Prostate gland (tissue), 2 donors: ENCODE results near the gene MCU. TPM values are rescaled to one million over a fixed set of nuclear protein-coding genes. Genes with fewer than 3 reads are reported as not detected.

Source experiments
- DNase-seq: peaks from one replicate; pipeline ENCODE4 v3.0.0-alpha.2; 2019; ENCODE audit warnings: low spot score
- H3K27ac ChIP-seq, 2 donors: fragments of 200-600 bp; sonication (generic); 2 replicates each; pipeline ENCODE4 v1.5.1; 2017 to 2019
- H3K27me3 ChIP-seq: fragments of 200-600 bp; sonication (generic); replicated peaks from 2 replicates; pipeline ENCODE4 v1.5.1; 2019; ENCODE audit not compliant: insufficient read depth
- H3K36me3 ChIP-seq, 2 donors: fragments of 200-600 bp; sonication (generic); 1 replicate in 1 of 2; 2 replicates in 1 of 2; pipeline versions ENCODE4 v1.5.1 to v1.8.1; 2017 to 2019
- H3K4me1 ChIP-seq: fragments of 200-600 bp; sonication (generic); replicated peaks from 2 replicates; pipeline ENCODE4 v1.5.1; 2019
- H3K4me3 ChIP-seq, 2 donors: fragments of 200-600 bp; sonication (generic); 2 replicates each; pipeline ENCODE4 v1.5.1; 2017 to 2019
- H3K9me3 ChIP-seq: fragments of 200-600 bp; sonication (generic); 2 replicates; pipeline ENCODE4 v1.5.1; 2017
- CTCF ChIP-seq, 4 experiments: fragments of 200-600 bp in 2 of 4; fragments of 450-650 bp in 2 of 4; sonication (generic) in 2 of 4; IDR thresholded peaks; 1 replicate in 3 of 4; 2 replicates in 1 of 4; pipeline ENCODE4 v1.5.1; 2016 to 2019; ENCODE audit warnings: antibody characterized with exemption in 4 of 4, mild to moderate bottlenecking in 2 of 4, moderate library complexity in 2 of 4
- POLR2A ChIP-seq: fragments of 450-650 bp; IDR thresholded peaks from one replicate; pipeline ENCODE4 v1.6.1; 2016; ENCODE audit warnings: antibody characterized with exemption, mild to moderate bottlenecking
- POLR2AphosphoS5 ChIP-seq: sonication (generic); formaldehyde crosslinking; IDR thresholded peaks from one replicate; pipeline ENCODE4 v1.6.1; 2017; ENCODE audit warnings: antibody characterized with exemption
- WGBS: methylation state at CpG from one replicate; pipeline ENCODE4 v1.1.5; 2018; 5-methylcytosine and 5-hydroxymethylcytosine counted together
- intact Hi-C: fragments of 100-400 bp; cut with DNase I; formaldehyde crosslinking; loops from one replicate; pipeline ENCODE4 v1.14.2; 2022
- total RNA-seq, 2 donors: library from RNA; depleted of rRNA; stranded (reverse); fragments of >200 nt; gene quantifications; one replicate each; pipeline ENCODE4 v1.1.0, GENCODE V29; 2016

MCU gene
- total RNA-seq, 2 donors from 2014 or later, result 11.0 to 24.2 TPM

- Histone ChIP-seq H3K27ac (no peak overlapping the region), H3K36me3 (no peaks in the 10 kb centered on the region), H3K9me3 (no peaks in the 10 kb centered on the region), H3K4me1 (no peaks in the 10 kb centered on the region), H3K4me3 (no peak overlapping the region), H3K27me3 (no peaks in the 10 kb centered on the region)
- intact Hi-C loops, result no loop called here
- WGBS, result 86% methylated on average over 2 of the region's 2 CpGs
- no peak for DNase-seq
- TF ChIP-seq POLR2AphosphoS5 (no peak), POLR2A (no peak), CTCF (IDR thresholded peaks at IDR 0.05) (no peak)
Measured at GRCh38 chr10:72821606-72822005, 129.7 kb downstream of the MCU start.

GRCh38 chr10:72822342-72822986 lies 130.5 kb downstream of the MCU start:
- no peaks in the 10 kb centered on the region for H3K36me3 ChIP-seq
- H3K4me1 ChIP-seq, result no peaks in the 10 kb centered on the region
- intact Hi-C loops, result no loop called here
- WGBS, result 100% methylated on average over 4 of the region's 4 CpGs
- no peak for DNase-seq
- H3K9me3 ChIP-seq, result no peaks in the 10 kb centered on the region
- no peak for TF ChIP-seq CTCF (IDR thresholded peaks at IDR 0.05)
- TF ChIP-seq POLR2A, result no peak
- TF ChIP-seq POLR2AphosphoS5, result no peak
- no peak overlapping the region for H3K4me3 ChIP-seq
- no peaks in the 10 kb centered on the region for H3K27me3 ChIP-seq
- no peak overlapping the region for H3K27ac ChIP-seq

GRCh38 chr10:72825163-72825562 lies 133.2 kb downstream of the MCU start:
- intact Hi-C loops, result no loop called here
- Histone ChIP-seq H3K4me1 (no peaks in the 10 kb centered on the region), H3K27ac (no peak overlapping the region), H3K27me3 (no peaks in the 10 kb centered on the region), H3K36me3 (no peaks in the 10 kb centered on the region), H3K4me3 (no peak overlapping the region), H3K9me3 (no peaks in the 10 kb centered on the region)
- DNase-seq, result no peak
- TF ChIP-seq CTCF (IDR thresholded peaks at IDR 0.05), result no peak
- no peak for TF ChIP-seq POLR2A
- TF ChIP-seq POLR2AphosphoS5, result no peak

GRCh38 chr10:72826346-72826745 lies 134.4 kb downstream of the MCU start:
- H3K4me1 ChIP-seq, result no peaks in the 10 kb centered on the region
- no peak for TF ChIP-seq POLR2AphosphoS5
- no peak for TF ChIP-seq CTCF (IDR thresholded peaks at IDR 0.05)
- TF ChIP-seq POLR2A, result no peak
- H3K4me3 ChIP-seq, result no peak overlapping the region
- DNase-seq, result no peak
- intact Hi-C loops, result no loop called here
- H3K27me3 ChIP-seq, result no peaks in the 10 kb centered on the region
- H3K36me3 ChIP-seq, result no peaks in the 10 kb centered on the region
- no peak overlapping the region for H3K27ac ChIP-seq
- H3K9me3 ChIP-seq, result no peaks in the 10 kb centered on the region

GRCh38 chr10:72828294-72828693 lies 136.4 kb downstream of the MCU start:
- Histone ChIP-seq H3K9me3 (no peaks in the 10 kb centered on the region), H3K27me3 (no peaks in the 10 kb centered on the region), H3K4me3 (no peak overlapping the region), H3K27ac (no peak overlapping the region), H3K36me3 (no peaks in the 10 kb centered on the region), H3K4me1 (no peaks in the 10 kb centered on the region)
- intact Hi-C loops, result no loop called here
- TF ChIP-seq POLR2A, result no peak
- no peak for TF ChIP-seq POLR2AphosphoS5
- TF ChIP-seq CTCF (IDR thresholded peaks at IDR 0.05), result no peak
- no peak for DNase-seq
